ENCODE results near the gene SNUPN. TPM values are rescaled to one million over a fixed set of nuclear protein-coding genes. Genes with fewer than 3 reads are reported as not detected.

SNUPN gene
- total RNA-seq, 2 experiments from 2014 or later: 41.9 to 44.1 TPM

GRCh38 chr15:75661756-75662140, 36.2 kb upstream of the SNUPN start:
- peaks cover 4% of the 10 kb centered on the region for H3K4me1 Mint-ChIP-seq
- POLR2A ChIA-PET: interaction anchor here (0.6 kb wide), 1 partner anchor 135 kb away, joined by 3 read pairs; no protein-coding TSS in a partner anchor

GRCh38 chr15:75661100-75661755, 35.7 kb upstream of the SNUPN start:
- no peaks in the 10 kb centered on the region for H3K36me3 Mint-ChIP-seq (ENCODE audit: low read depth)
- peaks cover 4% of the 10 kb centered on the region for H3K4me1 Mint-ChIP-seq
- no peaks in the 10 kb centered on the region for H3K27me3 Mint-ChIP-seq
- H3K4me3 Mint-ChIP-seq: no peak overlapping the region
- no peaks in the 10 kb centered on the region for H3K9me3 Mint-ChIP-seq
- CTCF ChIA-PET: interaction anchor here (0.8 to 1.8 kb wide), 2 partner anchors 21 to 25 kb away, joined by 3 to 5 read pairs; no protein-coding TSS in a partner anchor
- no peak for DNase-seq
- POLR2A ChIA-PET: no interaction called here
- H3K27ac Mint-ChIP-seq: no peak overlapping the region

More at GRCh38 chr15:75661756-75662140, 36.2 kb upstream of the SNUPN start:
- no peak overlapping the region for H3K4me3 Mint-ChIP-seq
- H3K27ac Mint-ChIP-seq: no peak overlapping the region
- no peak for DNase-seq
- no peaks in the 10 kb centered on the region for H3K27me3 Mint-ChIP-seq
- H3K36me3 Mint-ChIP-seq (ENCODE audit: low read depth): no peaks in the 10 kb centered on the region
- no peaks in the 10 kb centered on the region for H3K9me3 Mint-ChIP-seq
- CTCF ChIA-PET: interaction anchor here (0.8 to 1.8 kb wide), 3 partner anchors 10 to 25 kb away, joined by 3 to 5 read pairs (median 3); no protein-coding TSS in a partner anchor

- Mint-ChIP-seq H3K36me3 (ENCODE audit: low read depth) (no peaks in the 10 kb centered on the region), H3K27me3 (no peaks in the 10 kb centered on the region), H3K27ac (no peak overlapping the region), H3K4me3 (no peak overlapping the region), H3K4me1 (no peaks in the 10 kb centered on the region), H3K9me3 (no peaks in the 10 kb centered on the region)
- ChIA-PET CTCF (interaction anchor here (1.8 kb wide), 1 partner anchor 22 kb away, joined by 5 read pairs; no protein-coding TSS in a partner anchor), POLR2A (no interaction called here)
- DNase-seq: no peak
Measured at GRCh38 chr15:75659928-75660645, 34.6 kb upstream of the SNUPN start.

GRCh38 chr15:75659141-75659771, 33.7 kb upstream of the SNUPN start:
- Mint-ChIP-seq H3K4me3 (no peak overlapping the region), H3K36me3 (ENCODE audit: low read depth) (no peaks in the 10 kb centered on the region), H3K27ac (no peak overlapping the region), H3K9me3 (no peaks in the 10 kb centered on the region), H3K4me1 (no peaks in the 10 kb centered on the region), H3K27me3 (no peaks in the 10 kb centered on the region)
- CTCF ChIA-PET: no interaction called here
- DNase-seq: no peak
- POLR2A ChIA-PET: no interaction called here

- DNase-seq: no peak
- Mint-ChIP-seq H3K9me3 (no peaks in the 10 kb centered on the region), H3K4me1 (peaks cover 3% of the 10 kb centered on the region), H3K36me3 (ENCODE audit: low read depth) (no peaks in the 10 kb centered on the region), H3K27ac (no peak overlapping the region), H3K27me3 (no peaks in the 10 kb centered on the region), H3K4me3 (no peak overlapping the region)
- ChIA-PET POLR2A (no interaction called here), CTCF (no interaction called here)
Measured at GRCh38 chr15:75656813-75657212, 31.3 kb upstream of the SNUPN start.

GRCh38 chr15:75656331-75656730, 30.8 kb upstream of the SNUPN start:
- CTCF ChIA-PET: no interaction called here
- no peak overlapping the region for H3K27ac Mint-ChIP-seq

GRCh38 chr15:75655931-75656330, 30.4 kb upstream of the SNUPN start:
- CTCF ChIA-PET: no interaction called here
- Mint-ChIP-seq H3K4me1 (peaks cover 12% of the 10 kb centered on the region), H3K27ac (no peak overlapping the region), H3K27me3 (no peaks in the 10 kb centered on the region), H3K4me3 (no peak overlapping the region), H3K9me3 (no peaks in the 10 kb centered on the region), H3K36me3 (ENCODE audit: low read depth) (no peaks in the 10 kb centered on the region)
- no peak for DNase-seq
- POLR2A ChIA-PET: no interaction called here

More at GRCh38 chr15:75656331-75656730, 30.8 kb upstream of the SNUPN start:
- no peaks in the 10 kb centered on the region for H3K36me3 Mint-ChIP-seq (ENCODE audit: low read depth)
- no peaks in the 10 kb centered on the region for H3K9me3 Mint-ChIP-seq
- H3K27me3 Mint-ChIP-seq: no peaks in the 10 kb centered on the region
- POLR2A ChIA-PET: no interaction called here
- H3K4me1 Mint-ChIP-seq: peaks cover 8% of the 10 kb centered on the region
- no peak for DNase-seq
- no peak overlapping the region for H3K4me3 Mint-ChIP-seq

GRCh38 chr15:75654201-75654907, 28.8 kb upstream of the SNUPN start:
- POLR2A ChIA-PET: no interaction called here
- H3K27ac Mint-ChIP-seq: no peak overlapping the region
- no peak for DNase-seq
- no peaks in the 10 kb centered on the region for H3K9me3 Mint-ChIP-seq
- H3K27me3 Mint-ChIP-seq: no peaks in the 10 kb centered on the region
- CTCF ChIA-PET: interaction anchor here (0.8 kb wide), 1 partner anchor 274 kb away, joined by 3 read pairs; no protein-coding TSS in a partner anchor
- peaks cover 16% of the 10 kb centered on the region for H3K4me1 Mint-ChIP-seq
- no peak overlapping the region for H3K4me3 Mint-ChIP-seq
- no peaks in the 10 kb centered on the region for H3K36me3 Mint-ChIP-seq (ENCODE audit: low read depth)

- H3K27me3 Mint-ChIP-seq: peaks cover 6% of the 10 kb centered on the region
- no peaks in the 10 kb centered on the region for H3K9me3 Mint-ChIP-seq
- H3K27ac Mint-ChIP-seq: no peak overlapping the region
- no peaks in the 10 kb centered on the region for H3K36me3 Mint-ChIP-seq (ENCODE audit: low read depth)
- H3K4me1 Mint-ChIP-seq: peaks cover 16% of the 10 kb centered on the region
- no peak for DNase-seq
- ChIA-PET CTCF (interaction anchor here (0.6 to 0.8 kb wide), 2 partner anchors 273 to 327 kb away, joined by 3 read pairs; no protein-coding TSS in a partner anchor), POLR2A (no interaction called here)
- H3K4me3 Mint-ChIP-seq: no peak overlapping the region
Measured at GRCh38 chr15:75653347-75653913, 27.9 kb upstream of the SNUPN start.

- DNase-seq: no peak
- H3K36me3 Mint-ChIP-seq (ENCODE audit: low read depth): no peaks in the 10 kb centered on the region
- ChIA-PET CTCF (interaction anchor here (0.6 to 1.8 kb wide), 5 partner anchors 10 to 284 kb away, joined by 3 to 6 read pairs (median 4); partner anchors contain the start of gene IMP3), POLR2A (interaction anchor here (1.5 kb wide), 1 partner anchor 12 kb away, joined by 4 read pairs; the partner anchor contains the start of gene IMP3)
- H3K4me1 Mint-ChIP-seq: peaks cover 21% of the 10 kb centered on the region
- no peak overlapping the region for H3K27ac Mint-ChIP-seq
- H3K9me3 Mint-ChIP-seq: no peaks in the 10 kb centered on the region
- H3K27me3 Mint-ChIP-seq: peaks cover 11% of the 10 kb centered on the region
- H3K4me3 Mint-ChIP-seq: no peak overlapping the region
Measured at GRCh38 chr15:75651810-75652543, 26.5 kb upstream of the SNUPN start.

GRCh38 chr15:75650908-75651809, 25.6 kb upstream of the SNUPN start:
- H3K4me1 Mint-ChIP-seq: peaks cover 26% of the 10 kb centered on the region
- no peaks in the 10 kb centered on the region for H3K9me3 Mint-ChIP-seq
- no peak for DNase-seq
- ChIA-PET POLR2A (interaction anchor here (1.5 kb wide), 1 partner anchor 11 kb away, joined by 4 read pairs; the partner anchor contains the start of gene IMP3), CTCF (interaction anchor here (0.5 to 1.8 kb wide), 7 partner anchors 9 to 283 kb away, joined by 3 to 6 read pairs (median 4); partner anchors contain the start of gene IMP3)
- no peak overlapping the region for H3K27ac Mint-ChIP-seq
- no peak overlapping the region for H3K4me3 Mint-ChIP-seq
- H3K27me3 Mint-ChIP-seq: peaks cover 19% of the 10 kb centered on the region
- no peaks in the 10 kb centered on the region for H3K36me3 Mint-ChIP-seq (ENCODE audit: low read depth)
